GM19240 (cell line): ENCODE data around the gene ZDHHC14.

Experiments
- DNase-seq: peaks from one replicate; pipeline ENCODE4 v3.0.0; 2011; ENCODE audit warnings: low spot score; ENCODE audit not compliant: insufficient read length

Gene ZDHHC14

DNA sequence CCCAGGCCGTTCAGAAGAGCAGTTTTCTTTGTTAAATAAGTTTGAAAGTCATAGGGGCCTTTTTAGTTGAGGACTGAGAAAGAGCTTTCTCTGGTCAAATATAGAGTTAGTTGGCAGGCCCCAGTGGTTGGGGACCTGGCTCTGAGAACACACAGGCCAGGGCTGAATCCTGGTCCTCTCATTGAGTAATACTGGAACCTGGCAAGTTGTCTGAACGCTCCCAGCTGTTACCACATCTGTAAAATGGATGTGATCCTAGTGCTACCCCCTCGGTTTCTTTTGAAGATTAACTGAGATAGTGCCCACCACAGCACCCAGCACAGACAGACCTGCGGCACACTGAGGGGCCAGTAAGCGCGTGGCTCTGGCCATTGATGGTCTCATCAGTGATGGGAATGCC is 215.5 kb downstream of the ZDHHC14 start:
- DNase-seq = no peak

DNA sequence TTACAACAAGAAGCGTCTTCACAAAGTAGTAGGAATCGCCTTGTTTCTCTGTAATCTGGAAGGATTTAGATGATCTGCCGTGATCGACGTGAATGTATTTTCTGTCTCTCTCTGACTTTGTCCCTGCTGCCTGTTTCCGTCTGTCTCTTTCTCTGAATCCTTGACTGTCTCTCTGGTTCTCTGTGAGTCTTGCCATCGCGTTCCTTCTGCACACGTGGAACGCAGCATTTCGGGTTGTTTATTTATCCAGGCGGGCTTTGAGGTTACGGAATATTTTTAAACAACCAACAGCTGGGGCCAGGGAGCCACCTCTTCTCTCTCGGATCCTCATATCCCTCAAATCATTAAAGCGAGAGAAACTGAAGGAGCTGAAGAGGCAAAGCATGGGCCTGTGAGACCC is 215.9 kb downstream of the ZDHHC14 start:
- DNase-seq = no peak

DNA sequence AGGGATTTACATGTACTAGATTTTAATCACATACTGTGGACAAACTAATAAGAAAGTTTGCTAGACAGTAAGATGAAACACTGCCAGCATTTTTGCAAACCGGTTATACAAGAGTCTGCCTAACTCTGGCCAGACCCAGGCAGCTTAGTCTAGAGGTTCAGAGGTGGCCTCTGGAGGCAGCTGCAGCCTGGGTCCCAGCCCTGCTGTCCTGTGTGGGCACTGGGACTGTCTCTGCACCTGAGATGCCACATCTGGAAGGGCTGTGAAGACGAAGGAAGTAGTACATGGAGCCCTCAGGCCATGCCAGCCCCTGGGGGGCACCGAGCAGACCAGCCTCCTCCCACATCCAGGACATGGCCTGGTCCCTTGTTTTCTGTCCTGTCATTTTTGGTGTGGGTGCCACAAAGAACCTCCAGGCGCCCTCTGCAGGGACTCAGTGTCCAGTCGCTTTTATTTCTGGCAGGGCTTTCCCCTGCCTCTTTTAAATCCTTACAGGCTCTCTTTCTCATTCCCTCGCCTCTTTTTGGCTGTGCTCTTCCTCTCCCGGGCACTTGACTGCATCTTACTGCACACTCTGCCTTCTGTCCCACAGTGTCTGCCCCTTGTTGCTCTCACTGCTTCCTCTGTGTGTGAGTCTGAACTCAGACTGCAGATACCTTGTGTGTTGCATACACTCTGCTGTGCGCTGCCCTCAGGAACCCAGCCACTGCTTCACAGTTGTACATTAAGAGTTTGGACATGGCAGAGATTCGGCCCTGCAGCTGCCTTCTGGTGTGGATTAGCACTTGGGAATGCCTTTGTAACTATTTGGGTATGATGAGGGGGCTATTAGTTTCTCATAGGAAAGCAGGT is 216.7 kb downstream of the ZDHHC14 start:
- peak; percentile 29 for DNase-seq

GRCh38 chr6:157599191-157599590 is 218.2 kb downstream of the ZDHHC14 start:
- no peak for DNase-seq

GRCh38 chr6:157600807-157601206 is 219.8 kb downstream of the ZDHHC14 start:
- no peak for DNase-seq

- DNase-seq = no peak
Measured at GRCh38 chr6:157602521-157603295, 221.7 kb downstream of the ZDHHC14 start.

DNA sequence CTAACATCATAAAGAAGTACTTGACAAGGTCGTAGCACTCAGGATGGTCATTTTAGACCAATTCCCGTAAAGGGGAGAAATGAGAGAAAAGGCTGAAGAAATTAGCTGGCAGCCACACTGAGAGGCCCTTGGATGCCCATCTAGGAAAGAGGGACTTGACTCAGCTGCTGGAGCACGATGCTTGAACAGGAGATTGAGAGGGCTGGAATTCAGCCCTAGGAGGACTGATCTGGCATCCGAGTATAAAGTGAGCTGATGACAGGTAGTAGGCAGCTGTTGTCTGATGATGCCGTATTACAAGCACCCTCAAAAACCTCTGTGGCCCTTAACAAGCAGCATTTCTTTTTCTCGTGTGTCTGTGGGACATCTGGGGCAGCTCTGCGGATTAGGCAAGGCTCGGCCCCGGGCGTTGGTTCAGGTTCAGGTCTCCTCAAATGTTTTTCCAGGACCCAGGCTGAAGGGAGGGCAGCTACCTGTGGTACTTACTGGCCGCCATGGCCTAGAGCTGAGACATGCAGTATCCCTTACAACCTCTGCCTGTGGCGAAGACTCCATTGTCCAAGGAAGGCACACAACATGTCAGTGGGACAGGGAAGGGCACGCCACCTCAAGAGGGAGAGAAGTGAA is 222.4 kb downstream of the ZDHHC14 start:
- DNase-seq = no peak

- no peak for DNase-seq
Measured at GRCh38 chr6:157603971-157604370, 223.0 kb downstream of the ZDHHC14 start.

DNA sequence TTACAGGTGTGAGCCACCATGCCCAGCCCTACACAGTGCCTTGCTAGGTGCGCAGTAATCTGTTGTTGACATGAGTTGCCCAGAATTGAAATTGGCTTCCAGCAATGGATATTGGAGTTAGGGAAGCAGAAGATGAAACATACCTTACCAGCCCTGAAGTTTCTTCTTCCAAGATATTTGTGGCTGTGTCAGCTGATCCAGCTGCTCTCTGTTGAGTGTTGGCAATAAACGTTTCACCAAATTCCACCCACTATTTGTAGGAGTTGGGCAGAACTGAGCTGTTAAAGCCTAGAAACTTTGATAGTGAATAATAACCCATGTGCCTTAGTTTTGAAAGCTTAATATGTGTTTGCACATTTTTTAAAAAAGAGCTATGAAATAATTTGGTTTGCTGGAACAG is 223.8 kb downstream of the ZDHHC14 start:
- no peak for DNase-seq

DNA sequence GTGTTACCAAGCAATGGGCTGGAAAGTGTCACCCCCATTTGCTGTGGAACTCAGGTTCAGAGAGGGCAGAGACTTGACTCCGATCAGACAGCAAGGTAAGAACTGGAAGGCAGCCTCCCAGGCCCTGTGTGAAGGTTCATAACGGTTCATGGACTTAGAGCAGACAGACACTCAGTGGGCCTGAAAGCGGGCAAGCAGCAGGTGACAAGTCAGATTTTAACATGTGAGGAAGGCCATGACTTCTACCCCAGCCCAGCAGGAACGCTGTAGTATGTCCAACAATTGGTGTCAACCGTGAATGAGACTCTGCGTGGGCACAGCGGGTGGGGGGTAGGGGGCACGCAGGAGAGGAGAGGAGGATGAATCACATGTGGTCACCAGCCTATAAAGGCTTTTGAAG is 224.5 kb downstream of the ZDHHC14 start:
- no peak for DNase-seq

- no peak for DNase-seq
Measured at GRCh38 chr6:157606516-157606915, 225.5 kb downstream of the ZDHHC14 start.

DNA sequence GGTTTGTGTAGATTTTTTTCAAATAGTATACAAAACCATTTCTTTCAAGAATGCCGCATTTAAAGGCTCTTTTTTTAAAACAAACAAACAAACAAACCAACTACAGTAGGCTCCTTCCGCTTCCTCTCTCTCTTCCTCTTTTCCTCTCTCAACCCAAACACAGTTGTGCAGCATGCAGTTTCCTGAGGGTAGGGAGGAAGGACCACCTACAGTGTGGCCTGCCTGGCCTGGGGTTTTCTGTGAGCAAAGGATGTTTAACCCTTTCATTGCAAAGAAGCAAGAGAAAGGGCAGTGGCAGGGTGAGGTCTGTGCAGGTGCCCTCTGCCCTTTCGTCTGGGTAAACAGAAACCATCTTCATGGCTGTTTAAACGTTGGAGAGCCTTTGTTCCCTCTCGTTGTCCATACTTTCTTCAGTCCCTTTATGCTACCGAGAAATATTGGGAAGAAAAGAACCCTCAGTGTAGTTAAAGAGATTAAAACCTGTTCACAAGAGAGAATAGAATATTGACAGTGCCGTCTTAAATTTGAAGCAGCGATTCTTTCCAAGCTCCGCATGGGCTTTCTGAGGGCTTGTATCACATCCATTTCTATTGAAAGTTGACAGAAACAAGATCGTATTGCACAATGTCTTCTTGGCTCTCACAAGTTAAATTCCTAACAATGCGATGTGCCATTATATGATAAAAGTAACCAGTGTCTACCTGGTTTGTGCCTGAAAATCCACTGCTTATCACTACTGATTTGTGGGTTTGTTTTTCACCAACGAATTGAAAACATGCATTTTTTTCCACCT is 226.5 kb downstream of the ZDHHC14 start:
- no peak for DNase-seq

DNA sequence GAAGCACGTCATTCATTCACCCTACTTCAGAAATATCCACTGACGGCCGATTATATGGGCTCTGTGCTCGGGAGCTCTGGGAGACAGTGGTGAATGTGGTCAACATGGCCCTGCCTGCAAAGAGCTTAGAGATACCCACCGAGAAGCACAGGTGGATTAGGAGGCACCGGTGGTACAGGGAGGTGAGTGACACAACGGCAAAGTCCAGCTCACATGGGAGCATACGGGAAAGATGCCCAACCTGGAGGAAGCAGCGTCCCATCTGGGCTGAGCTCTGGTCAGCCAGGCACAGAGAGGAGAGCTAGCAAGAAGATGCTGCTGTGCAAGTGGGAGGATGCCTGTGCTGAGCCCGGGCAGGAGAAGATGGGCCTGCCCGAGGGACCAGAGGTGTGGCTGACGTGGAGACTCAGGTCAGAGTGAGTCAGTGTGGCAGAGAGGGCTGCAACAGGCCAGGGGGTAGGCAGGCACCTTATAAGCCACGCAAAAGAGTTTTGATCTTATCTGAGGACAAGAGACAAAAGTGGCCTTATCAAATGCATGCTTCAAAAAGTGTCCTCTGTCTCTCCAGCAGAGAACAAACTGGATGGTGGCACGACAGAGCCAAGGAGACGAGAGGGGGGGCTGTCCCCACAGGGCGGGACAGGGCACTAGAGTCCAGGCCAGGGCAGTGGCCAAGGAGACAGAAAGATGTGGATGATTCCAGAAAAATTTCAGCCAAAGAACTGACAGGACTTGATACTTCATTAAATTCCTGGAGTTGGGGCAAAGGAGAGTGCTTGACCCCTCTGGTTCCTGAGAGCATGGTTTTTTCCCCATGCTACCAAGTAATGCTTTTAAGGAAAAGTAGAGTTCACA is 227.5 kb downstream of the ZDHHC14 start:
- no peak for DNase-seq

- no peak for DNase-seq
Measured at GRCh38 chr6:157609117-157609516, 228.1 kb downstream of the ZDHHC14 start.

DNA sequence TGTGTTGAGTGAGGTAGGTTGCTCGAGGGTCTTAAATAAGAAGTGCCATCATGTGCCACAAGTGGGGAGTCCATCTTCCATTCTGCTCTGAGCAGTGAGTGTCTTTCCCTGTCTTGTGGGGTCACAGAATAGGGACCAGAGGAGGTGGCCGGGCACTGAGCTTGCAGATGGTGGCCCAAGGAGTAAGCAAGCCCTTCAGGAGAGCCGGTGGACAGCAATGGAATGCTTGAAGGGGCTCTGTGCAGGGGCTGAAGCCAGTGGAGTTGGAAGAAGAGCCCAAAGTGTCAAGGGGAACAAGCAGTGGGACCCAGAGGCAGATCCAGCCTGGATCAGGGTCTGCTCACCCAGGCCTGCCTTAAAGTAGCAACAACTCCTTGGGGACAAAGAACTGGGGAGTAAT is 228.6 kb downstream of the ZDHHC14 start:
- no peak for DNase-seq

DNA sequence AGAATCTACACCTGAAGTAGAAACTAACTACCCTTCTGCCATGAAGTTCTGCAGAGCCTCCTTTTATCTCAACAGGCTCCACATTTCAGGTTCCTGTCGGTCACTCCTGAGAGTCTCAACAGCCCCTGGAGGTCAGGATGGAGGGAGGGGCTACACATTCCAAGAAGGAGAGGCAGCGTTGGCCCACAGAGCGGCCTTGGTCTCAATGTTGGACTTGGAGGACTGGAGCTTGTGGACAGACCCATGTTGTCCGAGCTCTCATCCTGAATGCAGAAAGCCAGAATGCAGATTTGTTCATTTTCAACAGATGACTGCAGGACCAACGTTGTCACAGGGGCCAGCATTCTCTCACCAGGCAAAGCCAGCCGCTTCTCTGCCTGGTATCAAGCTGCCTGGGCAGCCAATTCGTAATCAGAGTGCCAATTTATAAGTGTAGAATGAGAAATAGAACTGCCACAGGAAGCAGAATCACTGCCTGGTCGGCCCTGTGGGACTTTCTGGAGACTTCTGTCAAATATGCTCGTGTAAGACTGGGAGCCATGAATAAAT is 229.5 kb downstream of the ZDHHC14 start:
- no peak for DNase-seq

DNA sequence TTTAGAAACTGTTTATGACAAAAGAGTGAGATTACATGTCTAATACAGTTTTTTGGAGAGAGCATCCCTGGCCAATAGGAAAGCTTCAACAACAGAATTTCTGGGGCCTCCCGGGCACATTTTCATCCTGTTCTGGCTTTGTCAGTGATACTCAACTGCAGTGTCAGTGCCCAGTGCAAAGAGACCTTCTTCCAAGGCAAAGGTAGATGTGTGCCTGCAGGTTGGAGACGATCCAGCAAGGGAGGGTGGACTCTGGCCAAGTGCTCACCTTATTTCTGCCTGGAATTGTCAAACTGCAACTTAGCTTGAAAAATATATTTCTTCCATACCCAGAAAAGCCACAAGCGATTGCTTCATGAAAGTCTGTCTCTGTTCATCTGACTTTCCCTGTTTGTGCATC is 230.4 kb downstream of the ZDHHC14 start:
- no peak for DNase-seq

DNA sequence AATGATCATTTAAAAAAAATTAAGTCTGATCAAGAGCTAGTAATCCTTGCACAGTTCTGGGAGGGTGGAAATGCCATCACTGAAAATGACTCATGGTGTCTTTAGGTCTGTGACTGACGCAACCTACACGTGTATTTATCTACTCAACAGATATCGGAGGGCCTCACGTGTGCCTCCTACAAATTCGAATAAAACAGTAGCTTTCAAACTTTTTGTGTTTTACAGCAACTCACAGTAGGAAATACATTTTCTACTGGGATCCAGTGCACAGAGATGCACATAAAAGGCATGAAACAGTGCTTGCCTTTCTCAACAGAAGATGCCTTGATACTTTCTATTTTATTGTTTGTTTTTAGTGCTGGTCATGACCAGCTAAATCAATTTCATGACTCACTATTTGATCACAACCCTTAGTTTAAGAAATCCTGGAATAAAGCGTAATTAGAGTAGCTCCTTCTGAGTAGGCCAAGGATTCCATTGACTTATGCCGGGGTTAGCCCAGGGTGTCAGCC is 232.1 kb downstream of the ZDHHC14 start:
- DNase-seq = no peak

GRCh38 chr6:157614026-157614568 is 233.1 kb downstream of the ZDHHC14 start:
- no peak for DNase-seq

DNA sequence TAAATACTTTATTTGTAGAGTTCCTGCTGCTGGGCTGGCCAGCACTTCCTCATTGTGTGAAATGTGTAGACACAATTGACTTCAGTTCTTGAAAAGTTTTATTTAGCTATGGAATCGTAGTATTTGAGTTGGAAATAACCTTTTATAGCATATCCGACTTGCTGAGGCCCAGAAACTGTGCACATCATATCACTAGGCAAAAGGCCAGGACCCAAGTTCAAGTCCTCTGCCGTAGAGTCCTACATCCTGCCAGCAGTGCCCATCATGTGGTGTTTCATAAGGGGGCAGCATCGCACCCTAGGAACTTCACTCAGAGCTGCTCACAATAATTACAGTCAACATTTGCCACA is 234.4 kb downstream of the ZDHHC14 start:
- no peak for DNase-seq
